Measurements from ENCODE around the gene NFATC2. TPM values are rescaled to one million over a fixed set of nuclear protein-coding genes. Genes with fewer than 3 reads are reported as not detected.
A peak's percentile ranks its signal among the peaks of the same experiment; 100 is the strongest.

NFATC2 gene
- polyA plus RNA-seq, 1 donor, result 22.3 TPM

GRCh38 chr20:51489611-51490010 is 52.9 kb downstream of the NFATC2 start:
- WGBS (ENCODE audit: insufficient coverage, low lambda C conversion rate), result no CpG with 5 or more reads among the region's 7 CpGs
- H3K27me3 ChIP-seq (ENCODE audit: control insufficient read depth, insufficient read depth, low read length), result no peaks in the 10 kb centered on the region
- no peak overlapping the region for H3K27ac ChIP-seq (ENCODE audit: low read length)
- H3K4me1 ChIP-seq (ENCODE audit: control insufficient read depth, insufficient read depth, low read length), result peaks cover 12% of the 10 kb centered on the region
- H3K9me3 ChIP-seq (ENCODE audit: control insufficient read depth, low read depth, low read length), result no peaks in the 10 kb centered on the region
- no peak overlapping the region for H3K4me3 ChIP-seq (ENCODE audit: low read length)
- peaks cover 21% of the 10 kb centered on the region for H3K36me3 ChIP-seq (ENCODE audit: control insufficient read depth, insufficient read depth, low read length)
- DNase-seq, result no peak

GRCh38 chr20:51488331-51488730 is 54.2 kb downstream of the NFATC2 start:
- no peak for DNase-seq
- no peaks in the 10 kb centered on the region for H3K27me3 ChIP-seq (ENCODE audit: control insufficient read depth, insufficient read depth, low read length)
- H3K36me3 ChIP-seq (ENCODE audit: control insufficient read depth, insufficient read depth, low read length), result peaks cover 28% of the 10 kb centered on the region
- H3K4me1 ChIP-seq (ENCODE audit: control insufficient read depth, insufficient read depth, low read length), result peaks cover 12% of the 10 kb centered on the region
- no CpG with 5 or more reads among the region's 5 CpGs for WGBS (ENCODE audit: insufficient coverage, low lambda C conversion rate)
- H3K9me3 ChIP-seq (ENCODE audit: control insufficient read depth, low read depth, low read length), result no peaks in the 10 kb centered on the region
- H3K4me3 ChIP-seq (ENCODE audit: low read length), result no peak overlapping the region
- no peak overlapping the region for H3K27ac ChIP-seq (ENCODE audit: low read length)

GRCh38 chr20:51487565-51488268 is 54.8 kb downstream of the NFATC2 start:
- Histone ChIP-seq H3K36me3 (ENCODE audit: control insufficient read depth, insufficient read depth, low read length) (peaks cover 28% of the 10 kb centered on the region), H3K4me1 (ENCODE audit: control insufficient read depth, insufficient read depth, low read length) (peaks cover 8% of the 10 kb centered on the region), H3K4me3 (ENCODE audit: low read length) (no peak overlapping the region), H3K27ac (ENCODE audit: low read length) (no peak overlapping the region), H3K27me3 (ENCODE audit: control insufficient read depth, insufficient read depth, low read length) (no peaks in the 10 kb centered on the region), H3K9me3 (ENCODE audit: control insufficient read depth, low read depth, low read length) (no peaks in the 10 kb centered on the region)
- WGBS (ENCODE audit: insufficient coverage, low lambda C conversion rate), result no CpG with 5 or more reads among the region's 20 CpGs
- no peak for DNase-seq

- Histone ChIP-seq H3K36me3 (ENCODE audit: control insufficient read depth, insufficient read depth, low read length) (peaks cover 28% of the 10 kb centered on the region), H3K27me3 (ENCODE audit: control insufficient read depth, insufficient read depth, low read length) (no peaks in the 10 kb centered on the region), H3K27ac (ENCODE audit: low read length) (no peak overlapping the region), H3K9me3 (ENCODE audit: control insufficient read depth, low read depth, low read length) (no peaks in the 10 kb centered on the region), H3K4me1 (ENCODE audit: control insufficient read depth, insufficient read depth, low read length) (peaks cover 3% of the 10 kb centered on the region), H3K4me3 (ENCODE audit: low read length) (no peak overlapping the region)
- WGBS (ENCODE audit: insufficient coverage, low lambda C conversion rate), result 71% methylated on average over 1 of the region's 7 CpGs
- no peak for DNase-seq
Measured at GRCh38 chr20:51487076-51487475, 55.4 kb downstream of the NFATC2 start.

- Histone ChIP-seq H3K4me1 (ENCODE audit: control insufficient read depth, insufficient read depth, low read length) (no peaks in the 10 kb centered on the region), H3K27ac (ENCODE audit: low read length) (no peak overlapping the region), H3K27me3 (ENCODE audit: control insufficient read depth, insufficient read depth, low read length) (no peaks in the 10 kb centered on the region), H3K36me3 (ENCODE audit: control insufficient read depth, insufficient read depth, low read length) (peaks cover 28% of the 10 kb centered on the region), H3K9me3 (ENCODE audit: control insufficient read depth, low read depth, low read length) (no peaks in the 10 kb centered on the region), H3K4me3 (ENCODE audit: low read length) (no peak overlapping the region)
- WGBS (ENCODE audit: insufficient coverage, low lambda C conversion rate), result no CpG with 5 or more reads among the region's 12 CpGs
- DNase-seq, result no peak
Measured at GRCh38 chr20:51486197-51487005, 56.1 kb downstream of the NFATC2 start.

DNA sequence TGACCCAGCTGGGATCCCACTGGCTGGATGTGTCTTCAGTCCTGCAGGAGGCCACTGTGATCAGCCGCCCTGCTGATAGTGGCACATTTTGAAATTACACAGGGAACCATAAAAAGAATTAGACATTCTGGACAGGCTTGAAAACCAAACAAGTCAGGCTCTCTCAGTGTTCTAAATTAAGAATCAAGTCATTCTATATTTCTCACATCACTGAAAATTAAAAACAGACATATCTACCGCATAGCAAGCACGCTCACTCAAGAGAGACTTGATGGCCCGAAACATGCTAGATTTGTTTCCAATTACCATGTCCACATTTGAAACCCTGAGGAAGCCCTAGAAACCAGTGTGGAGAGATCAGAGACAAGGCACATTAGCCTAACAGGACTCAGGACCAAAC is 57.7 kb downstream of the NFATC2 start:
- peaks cover 33% of the 10 kb centered on the region for H3K36me3 ChIP-seq (ENCODE audit: control insufficient read depth, insufficient read depth, low read length)
- DNase-seq, result no peak
- no peak overlapping the region for H3K4me3 ChIP-seq (ENCODE audit: low read length)
- no peaks in the 10 kb centered on the region for H3K9me3 ChIP-seq (ENCODE audit: control insufficient read depth, low read depth, low read length)
- H3K27ac ChIP-seq (ENCODE audit: low read length), result no peak overlapping the region
- WGBS (ENCODE audit: insufficient coverage, low lambda C conversion rate), result no CpG with 5 or more reads among the region's 4 CpGs
- no peaks in the 10 kb centered on the region for H3K27me3 ChIP-seq (ENCODE audit: control insufficient read depth, insufficient read depth, low read length)
- H3K4me1 ChIP-seq (ENCODE audit: control insufficient read depth, insufficient read depth, low read length), result no peaks in the 10 kb centered on the region

DNA sequence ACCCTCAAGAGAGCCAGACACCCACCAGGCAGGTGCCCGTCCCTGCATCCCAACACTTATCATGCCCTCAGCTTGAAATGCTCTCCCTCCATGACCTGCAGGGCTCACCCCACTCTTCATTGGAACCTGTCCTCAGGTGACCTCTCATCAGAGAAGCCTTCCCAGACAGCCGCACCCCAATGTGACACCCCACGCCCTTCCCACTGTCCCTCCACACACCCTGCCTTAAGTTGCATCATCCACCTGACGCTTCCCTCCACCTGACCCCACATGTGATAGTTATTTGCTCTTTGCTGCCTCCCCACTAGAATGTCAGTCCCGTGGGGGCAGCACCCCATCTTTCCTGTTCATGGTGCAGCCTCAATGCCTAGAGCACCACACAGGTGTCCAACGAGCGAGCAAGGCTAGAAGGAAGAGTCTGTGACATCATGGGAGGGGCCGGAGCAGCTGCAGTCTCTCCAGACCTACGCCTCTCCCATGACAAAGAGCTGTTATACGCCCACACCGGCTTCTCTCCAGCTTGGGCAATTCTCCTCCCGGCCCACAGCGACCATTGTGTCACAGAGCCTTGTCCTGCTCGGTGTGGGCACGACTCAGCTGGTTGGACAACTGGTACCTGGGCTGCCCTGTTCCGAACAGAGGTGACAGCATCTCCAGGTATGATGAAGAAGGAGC is 58.2 kb downstream of the NFATC2 start:
- Histone ChIP-seq H3K27me3 (ENCODE audit: control insufficient read depth, insufficient read depth, low read length) (no peaks in the 10 kb centered on the region), H3K4me3 (ENCODE audit: low read length) (no peak overlapping the region), H3K9me3 (ENCODE audit: control insufficient read depth, low read depth, low read length) (no peaks in the 10 kb centered on the region), H3K36me3 (ENCODE audit: control insufficient read depth, insufficient read depth, low read length) (peaks cover 35% of the 10 kb centered on the region), H3K4me1 (ENCODE audit: control insufficient read depth, insufficient read depth, low read length) (no peaks in the 10 kb centered on the region), H3K27ac (ENCODE audit: low read length) (no peak overlapping the region)
- no peak for DNase-seq
- WGBS (ENCODE audit: insufficient coverage, low lambda C conversion rate), result no CpG with 5 or more reads among the region's 16 CpGs

- WGBS (ENCODE audit: insufficient coverage, low lambda C conversion rate), result no CpG with 5 or more reads among the region's 15 CpGs
- Histone ChIP-seq H3K27me3 (ENCODE audit: control insufficient read depth, insufficient read depth, low read length) (no peaks in the 10 kb centered on the region), H3K4me1 (ENCODE audit: control insufficient read depth, insufficient read depth, low read length) (no peaks in the 10 kb centered on the region), H3K27ac (ENCODE audit: low read length) (no peak overlapping the region), H3K36me3 (ENCODE audit: control insufficient read depth, insufficient read depth, low read length) (peaks cover 38% of the 10 kb centered on the region), H3K9me3 (ENCODE audit: control insufficient read depth, low read depth, low read length) (no peaks in the 10 kb centered on the region), H3K4me3 (ENCODE audit: low read length) (no peak overlapping the region)
- no peak for DNase-seq
Measured at GRCh38 chr20:51482836-51483473, 59.6 kb downstream of the NFATC2 start.

GRCh38 chr20:51481341-51481914 is 61.1 kb downstream of the NFATC2 start:
- peaks cover 32% of the 10 kb centered on the region for H3K36me3 ChIP-seq (ENCODE audit: control insufficient read depth, insufficient read depth, low read length)
- 80% methylated on average over 1 of the region's 17 CpGs for WGBS (ENCODE audit: insufficient coverage, low lambda C conversion rate)
- no peaks in the 10 kb centered on the region for H3K9me3 ChIP-seq (ENCODE audit: control insufficient read depth, low read depth, low read length)
- H3K4me3 ChIP-seq (ENCODE audit: low read length), result no peak overlapping the region
- H3K4me1 ChIP-seq (ENCODE audit: control insufficient read depth, insufficient read depth, low read length), result no peaks in the 10 kb centered on the region
- no peak overlapping the region for H3K27ac ChIP-seq (ENCODE audit: low read length)
- DNase-seq, result peak in 1 of 2 donors; percentile 32
- no peaks in the 10 kb centered on the region for H3K27me3 ChIP-seq (ENCODE audit: control insufficient read depth, insufficient read depth, low read length)

All from large intestine (tissue), 3 donors.